Measurements from ENCODE around the gene TRIM59.

The TRIM59 gene

GRCh38 chr3:160440687-160441086 is 8.9 kb downstream of the TRIM59 start:
- in situ Hi-C loops (cut with MboI; ENCODE audit: low sequenced_read_pairs, unreplicated experiment): no loop called here
- DNase-seq (ENCODE audit: low spot score): no peak
- TF ChIP-seq CTCF (IDR thresholded peaks at IDR 0.05; ENCODE audit: borderline replicate concordance, control extremely low read depth, extremely low read depth, insufficient read depth, missing control alignments): no peak

DNA sequence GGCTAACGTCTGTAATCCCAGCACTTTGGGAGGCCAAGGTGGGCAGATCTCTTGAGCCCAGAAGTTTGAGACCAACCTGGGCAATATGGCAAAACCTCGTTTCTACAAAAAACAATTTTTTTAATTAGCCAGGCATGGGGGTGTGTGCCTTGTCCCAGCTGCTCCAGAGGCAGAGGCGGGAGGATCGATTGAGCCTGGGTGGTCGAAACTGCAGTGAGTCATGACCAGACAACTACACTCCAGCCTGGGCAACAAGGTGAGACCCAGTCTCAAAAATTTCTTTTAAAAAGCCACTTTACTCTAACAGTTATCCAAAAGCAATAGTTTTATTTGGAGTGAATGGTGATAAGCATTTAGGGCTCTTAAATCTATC is 12.5 kb downstream of the TRIM59 start:
- no peak for DNase-seq (ENCODE audit: low spot score)
- in situ Hi-C loops (cut with MboI; ENCODE audit: low sequenced_read_pairs, unreplicated experiment): no loop called here
- no peak for TF ChIP-seq CTCF (IDR thresholded peaks at IDR 0.05; ENCODE audit: borderline replicate concordance, control extremely low read depth, extremely low read depth, insufficient read depth, missing control alignments)

DNA sequence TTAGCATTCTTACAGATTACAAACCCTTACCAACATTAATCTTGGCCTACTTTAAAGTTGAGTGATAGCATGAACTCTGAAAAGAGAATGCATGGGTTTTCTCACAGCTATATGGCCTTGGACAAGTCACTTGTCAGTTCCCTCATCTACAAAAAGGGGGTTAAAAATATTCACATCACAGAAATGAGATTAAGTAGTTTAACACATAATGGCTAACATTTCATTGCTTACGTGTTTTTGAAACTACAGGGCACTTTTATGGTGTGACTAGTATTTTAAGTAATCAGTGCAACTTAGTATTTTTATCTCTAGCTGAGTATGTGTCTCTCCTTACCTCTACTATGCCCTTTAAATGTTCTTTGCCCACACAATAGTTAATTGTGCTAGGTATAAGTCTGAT is 13.8 kb downstream of the TRIM59 start:
- in situ Hi-C loops (cut with MboI; ENCODE audit: low sequenced_read_pairs, unreplicated experiment): no loop called here
- DNase-seq (ENCODE audit: low spot score): no peak
- TF ChIP-seq CTCF (IDR thresholded peaks at IDR 0.05; ENCODE audit: borderline replicate concordance, control extremely low read depth, extremely low read depth, insufficient read depth, missing control alignments): no peak

- TF ChIP-seq CTCF (IDR thresholded peaks at IDR 0.05; ENCODE audit: borderline replicate concordance, control extremely low read depth, extremely low read depth, insufficient read depth, missing control alignments): no peak
- in situ Hi-C loops (cut with MboI; ENCODE audit: low sequenced_read_pairs, unreplicated experiment): no loop called here
- DNase-seq (ENCODE audit: low spot score): no peak
Observed at GRCh38 chr3:160435095-160435494, 14.5 kb downstream of the TRIM59 start.

- in situ Hi-C loops (cut with MboI; ENCODE audit: low sequenced_read_pairs, unreplicated experiment): no loop called here
- no peak for TF ChIP-seq CTCF (IDR thresholded peaks at IDR 0.05; ENCODE audit: borderline replicate concordance, control extremely low read depth, extremely low read depth, insufficient read depth, missing control alignments)
- no peak for DNase-seq (ENCODE audit: low spot score)
Observed at GRCh38 chr3:160434071-160434470, 15.5 kb downstream of the TRIM59 start.

GRCh38 chr3:160427832-160428424 is 21.7 kb downstream of the TRIM59 start:
- no peak for TF ChIP-seq CTCF (IDR thresholded peaks at IDR 0.05; ENCODE audit: borderline replicate concordance, control extremely low read depth, extremely low read depth, insufficient read depth, missing control alignments)
- no peak for DNase-seq (ENCODE audit: low spot score)

DNA sequence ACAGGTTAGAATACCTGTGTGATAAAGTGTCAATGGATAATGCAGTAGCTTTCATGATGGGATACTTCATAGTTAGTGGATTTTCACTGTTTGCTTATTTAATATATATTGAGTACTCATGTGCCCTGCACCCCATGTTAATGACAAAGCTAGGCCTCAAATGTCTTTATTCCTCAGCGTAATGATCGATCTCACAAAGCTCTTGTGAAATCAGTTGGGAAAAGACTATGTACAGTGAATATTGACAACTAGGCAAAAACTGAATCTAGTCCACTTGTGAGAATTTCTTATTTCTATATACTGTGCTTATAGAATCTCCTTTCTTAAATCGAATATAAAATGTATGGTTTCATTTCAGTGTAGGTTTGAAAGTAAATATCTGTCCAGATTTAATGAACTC is 32.3 kb downstream of the TRIM59 start:
- TF ChIP-seq CTCF (IDR thresholded peaks at IDR 0.05; ENCODE audit: borderline replicate concordance, control extremely low read depth, extremely low read depth, insufficient read depth, missing control alignments): no peak

More at GRCh38 chr3:160427832-160428424, 21.7 kb downstream of the TRIM59 start:
- in situ Hi-C loops (cut with MboI; ENCODE audit: low sequenced_read_pairs, unreplicated experiment): no loop called here

More for the DNA sequence above, 32.3 kb downstream of the TRIM59 start:
- DNase-seq (ENCODE audit: low spot score): no peak
- in situ Hi-C loops (cut with MboI; ENCODE audit: low sequenced_read_pairs, unreplicated experiment): no loop called here
